ENCODE data around the gene GMDS. TPM values are rescaled to one million over a fixed set of nuclear protein-coding genes. Genes with fewer than 3 reads are reported as not detected.

GMDS gene
- polyA plus RNA-seq, 1 experiment = 7.1 TPM

DNA sequence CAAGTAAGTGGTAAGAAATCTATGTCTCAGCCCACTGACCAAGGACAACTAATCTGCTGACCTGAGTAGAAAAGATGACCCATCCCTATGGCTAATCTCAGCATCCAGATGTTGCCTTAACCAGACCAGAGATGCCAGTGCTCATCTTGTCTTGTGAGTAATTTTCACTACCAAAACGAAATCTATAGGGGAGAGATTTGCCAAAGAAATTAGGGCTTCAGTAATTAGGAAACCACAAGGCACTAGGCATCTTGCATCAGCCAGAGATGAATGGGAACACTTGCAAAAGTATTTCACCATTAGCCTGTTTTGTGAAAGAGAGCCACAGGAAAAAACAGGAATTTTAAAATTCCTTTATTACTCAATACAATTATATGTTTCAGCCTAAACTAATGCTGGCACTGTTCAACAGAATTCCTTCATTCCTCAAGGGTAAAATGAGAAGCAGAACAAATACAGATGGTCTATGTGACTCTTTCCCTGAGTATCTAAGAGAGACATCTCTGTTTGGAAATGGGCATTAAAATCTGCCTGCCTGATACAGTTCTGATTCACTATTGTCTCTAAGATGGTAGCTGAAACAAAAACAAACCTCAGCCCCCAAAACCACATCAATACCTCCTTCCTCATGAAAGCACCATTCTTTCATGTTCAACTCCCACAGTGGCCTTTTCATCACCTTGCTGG is 87.8 kb downstream of the GMDS start:
- Histone ChIP-seq H3K36me3 (ENCODE audit: control insufficient read depth, insufficient read depth, low read length) (no peaks in the 10 kb centered on the region), H3K27me3 (ENCODE audit: control insufficient read depth, insufficient read depth, low read length) (no peaks in the 10 kb centered on the region), H3K4me3 (ENCODE audit: low read depth, low read length) (no peak overlapping the region)
- ChIA-PET CTCF (interaction anchor here (0.9 to 1.2 kb wide), 2 partner anchors 196 to 477 kb away, joined by 3 to 4 read pairs; no protein-coding TSS in a partner anchor), POLR2A (no interaction called here)
- DNase-seq (ENCODE audit: low read depth) = peak; percentile 87
- TF ChIP-seq, protein P1, sequence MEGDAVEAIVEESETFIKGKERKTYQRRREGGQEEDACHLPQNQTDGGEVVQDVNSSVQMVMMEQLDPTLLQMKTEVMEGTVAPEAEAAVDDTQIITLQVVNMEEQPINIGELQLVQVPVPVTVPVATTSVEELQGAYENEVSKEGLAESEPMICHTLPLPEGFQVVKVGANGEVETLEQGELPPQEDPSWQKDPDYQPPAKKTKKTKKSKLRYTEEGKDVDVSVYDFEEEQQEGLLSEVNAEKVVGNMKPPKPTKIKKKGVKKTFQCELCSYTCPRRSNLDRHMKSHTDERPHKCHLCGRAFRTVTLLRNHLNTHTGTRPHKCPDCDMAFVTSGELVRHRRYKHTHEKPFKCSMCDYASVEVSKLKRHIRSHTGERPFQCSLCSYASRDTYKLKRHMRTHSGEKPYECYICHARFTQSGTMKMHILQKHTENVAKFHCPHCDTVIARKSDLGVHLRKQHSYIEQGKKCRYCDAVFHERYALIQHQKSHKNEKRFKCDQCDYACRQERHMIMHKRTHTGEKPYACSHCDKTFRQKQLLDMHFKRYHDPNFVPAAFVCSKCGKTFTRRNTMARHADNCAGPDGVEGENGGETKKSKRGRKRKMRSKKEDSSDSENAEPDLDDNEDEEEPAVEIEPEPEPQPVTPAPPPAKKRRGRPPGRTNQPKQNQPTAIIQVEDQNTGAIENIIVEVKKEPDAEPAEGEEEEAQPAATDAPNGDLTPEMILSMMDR (IDR thresholded peaks at IDR 0.05; ENCODE audit: insufficient read depth, low read depth, low read length) = no peak

DNA sequence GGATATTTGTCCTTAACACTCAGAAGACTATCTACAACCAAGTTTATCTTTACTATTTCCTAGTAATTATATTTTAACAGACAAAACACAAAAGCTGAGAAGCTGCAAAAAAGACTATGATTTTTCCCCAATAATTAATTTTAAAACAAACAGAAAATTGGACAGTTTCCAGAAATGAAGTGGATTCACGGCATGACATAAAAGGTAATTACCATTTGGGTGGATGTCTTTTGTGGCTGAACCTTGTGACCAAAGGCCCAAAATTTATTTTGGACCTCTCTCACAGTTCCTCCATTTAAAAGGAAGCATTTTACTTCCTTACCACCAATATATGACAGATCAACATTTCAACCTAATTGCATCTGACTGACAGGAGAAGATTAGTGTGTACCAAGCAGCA is 90.2 kb downstream of the GMDS start:
- no peak for DNase-seq (ENCODE audit: low read depth)
- no peaks in the 10 kb centered on the region for H3K27me3 ChIP-seq (ENCODE audit: control insufficient read depth, insufficient read depth, low read length)
- no peaks in the 10 kb centered on the region for H3K36me3 ChIP-seq (ENCODE audit: control insufficient read depth, insufficient read depth, low read length)
- TF ChIP-seq, protein P1 (IDR thresholded peaks at IDR 0.05; ENCODE audit: insufficient read depth, low read depth, low read length) = no peak
- CTCF ChIA-PET = no interaction called here
- POLR2A ChIA-PET = no interaction called here
- H3K4me3 ChIP-seq (ENCODE audit: low read depth, low read length) = no peak overlapping the region

DNA sequence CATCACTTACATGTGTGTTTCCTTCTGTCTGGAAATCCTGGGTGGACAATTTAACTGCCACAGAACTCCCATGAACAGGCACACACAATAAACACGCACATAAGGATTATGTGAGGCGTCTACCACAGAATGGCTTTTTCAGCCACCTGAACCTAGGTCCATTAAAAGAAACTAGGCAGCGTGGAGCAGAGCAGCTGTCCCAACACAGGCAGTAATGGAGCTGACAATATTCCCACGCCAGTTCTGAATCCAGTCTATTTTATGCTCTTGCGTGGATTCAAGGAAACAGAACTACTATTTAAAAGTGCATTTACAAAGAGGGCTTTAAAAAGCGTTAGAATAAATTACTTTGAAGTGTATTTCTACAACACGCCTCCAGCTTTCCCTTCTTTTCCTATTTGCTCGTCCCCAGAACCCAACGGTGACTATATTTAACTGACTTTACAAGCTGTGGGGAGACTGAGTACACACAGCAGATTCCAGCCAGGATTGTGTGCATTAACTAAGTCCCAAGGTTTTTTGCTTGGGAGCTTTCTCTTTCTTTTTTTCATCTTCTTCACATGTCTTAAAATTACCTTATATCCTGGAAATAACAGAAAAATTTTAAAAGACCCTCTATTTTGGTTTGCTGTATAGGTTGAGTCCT is 95.9 kb downstream of the GMDS start:
- ChIA-PET POLR2A (no interaction called here), CTCF (interaction anchor here (1.0 to 1.4 kb wide), 3 partner anchors 11 to 485 kb away, joined by 4 read pairs; no protein-coding TSS in a partner anchor)
- H3K27me3 ChIP-seq (ENCODE audit: control insufficient read depth, insufficient read depth, low read length) = no peaks in the 10 kb centered on the region
- no peak for DNase-seq (ENCODE audit: low read depth)
- H3K36me3 ChIP-seq (ENCODE audit: control insufficient read depth, insufficient read depth, low read length) = no peaks in the 10 kb centered on the region
- TF ChIP-seq, protein P1 (IDR thresholded peaks at IDR 0.05; ENCODE audit: insufficient read depth, low read depth, low read length) = no peak
- no peak overlapping the region for H3K4me3 ChIP-seq (ENCODE audit: low read depth, low read length)

DNA sequence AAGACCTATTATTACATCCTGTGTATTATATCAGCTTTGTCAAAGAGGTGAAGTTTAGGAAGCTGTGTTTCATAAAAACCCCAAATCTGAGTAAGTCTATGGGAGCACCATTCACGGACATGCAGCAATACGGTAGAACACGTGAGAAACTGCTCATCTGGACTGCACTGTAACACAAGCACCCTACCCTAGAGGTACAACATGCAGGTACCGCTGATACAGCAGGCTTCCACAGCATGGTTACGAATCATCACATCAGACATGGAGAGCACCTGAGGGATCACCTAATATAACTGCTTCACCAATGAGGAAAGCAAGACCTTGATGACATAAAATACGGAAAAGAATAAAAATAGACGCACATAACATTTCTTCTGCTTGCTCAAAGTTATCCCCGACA is 96.7 kb downstream of the GMDS start:
- no peaks in the 10 kb centered on the region for H3K36me3 ChIP-seq (ENCODE audit: control insufficient read depth, insufficient read depth, low read length)
- CTCF ChIA-PET = interaction anchor here (1.0 to 1.3 kb wide), 2 partner anchors 12 to 28 kb away, joined by 4 read pairs; no protein-coding TSS in a partner anchor
- no peak for DNase-seq (ENCODE audit: low read depth)
- POLR2A ChIA-PET = no interaction called here
- H3K4me3 ChIP-seq (ENCODE audit: low read depth, low read length) = no peak overlapping the region
- TF ChIP-seq, protein P1 (IDR thresholded peaks at IDR 0.05; ENCODE audit: insufficient read depth, low read depth, low read length) = no peak
- no peaks in the 10 kb centered on the region for H3K27me3 ChIP-seq (ENCODE audit: control insufficient read depth, insufficient read depth, low read length)

DNA sequence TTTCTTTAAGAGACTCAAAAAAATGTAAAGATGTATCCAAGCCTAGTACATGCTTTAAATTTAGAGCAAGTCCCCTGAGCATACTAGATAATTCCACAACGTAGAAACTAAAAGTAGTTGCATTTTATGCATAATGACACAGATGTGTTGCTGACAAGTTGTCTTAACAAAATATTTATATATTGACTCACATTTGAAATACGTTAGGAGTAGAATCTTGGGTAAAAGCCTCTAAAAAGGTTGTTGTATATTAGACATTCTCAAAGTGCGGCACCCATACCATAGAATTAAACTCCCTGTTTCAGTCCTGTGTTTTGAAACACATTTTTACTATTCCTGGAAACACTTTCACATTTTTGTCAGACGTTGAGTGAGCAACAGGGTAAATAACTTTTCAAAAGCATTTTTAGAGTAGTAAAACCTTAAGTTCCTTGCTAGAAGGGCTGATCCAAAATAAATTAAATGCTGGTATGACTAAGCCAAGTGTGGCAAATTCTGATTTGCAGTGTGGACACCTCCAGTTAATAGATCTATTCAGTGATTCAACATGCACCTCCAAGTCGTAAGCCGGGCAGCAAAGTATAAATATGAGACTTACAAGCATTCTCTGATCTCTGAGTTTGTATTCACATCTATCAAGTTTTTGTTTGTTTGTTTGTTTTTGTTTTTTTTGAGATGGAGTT is 97.5 kb downstream of the GMDS start:
- H3K27me3 ChIP-seq (ENCODE audit: control insufficient read depth, insufficient read depth, low read length) = no peaks in the 10 kb centered on the region
- peak; percentile 16 for DNase-seq (ENCODE audit: low read depth)
- H3K36me3 ChIP-seq (ENCODE audit: control insufficient read depth, insufficient read depth, low read length) = no peaks in the 10 kb centered on the region
- ChIA-PET CTCF (interaction anchor here (0.6 kb wide), 1 partner anchor 623 kb away, joined by 4 read pairs; no protein-coding TSS in a partner anchor), POLR2A (no interaction called here)
- TF ChIP-seq, protein P1 (IDR thresholded peaks at IDR 0.05; ENCODE audit: insufficient read depth, low read depth, low read length) = no peak
- H3K4me3 ChIP-seq (ENCODE audit: low read depth, low read length) = no peak overlapping the region

All from BJ (cell line).